GM23338 (cell line): ENCODE measurements around the gene ERF. TPM values are rescaled to one million over a fixed set of nuclear protein-coding genes. Genes with fewer than 3 reads are reported as not detected.
"Not testable (repeated sequence)": the region's sequence is repeated elsewhere in the genome, so short reads cannot be mapped to it uniquely, and the experiment has no call there.

ENCODE experiments used
- ATAC-seq: fragments of 200-7000 bp; cut with Tn5 transposase; 3 replicates; pipeline ENCODE4 v1.9.1; 2020
- DNase-seq: peaks from one replicate; pipeline ENCODE4 v3.0.0-alpha.2; 2015; ENCODE audit warnings: low spot score
- H2AFZ ChIP-seq: fragments of 200-600 bp; sonication (generic); 2 replicates; pipeline ENCODE4 v1.8.0; 2016; ENCODE audit warnings: antibody characterized with exemption, mild to moderate bottlenecking, moderate library complexity
- H3F3A ChIP-seq: fragments of 200-600 bp; sonication (generic); replicated peaks from 2 replicates; pipeline ENCODE4 v1.8.0; 2017; ENCODE audit warnings: antibody characterized with exemption, mixed run types, low read depth
- H3K27ac ChIP-seq: fragments of 200-600 bp; sonication (generic); 2 replicates; pipeline ENCODE4 v1.6.1; 2016; ENCODE audit warnings: low read depth
- H3K27me3 ChIP-seq: fragments of 200-600 bp; sonication (generic); 2 replicates; pipeline ENCODE4 v1.8.0; 2016; ENCODE audit warnings: mild to moderate bottlenecking, mixed run types, moderate library complexity; ENCODE audit not compliant: insufficient read depth
- H3K36me3 ChIP-seq: fragments of 200-600 bp; sonication (generic); 2 replicates; pipeline ENCODE4 v1.8.0; 2016; ENCODE audit warnings: mild to moderate bottlenecking; ENCODE audit not compliant: insufficient read depth
- H3K4me1 ChIP-seq: fragments of 200-600 bp; sonication (generic); 2 replicates; pipeline ENCODE4 v1.8.0; 2016; ENCODE audit warnings: mild to moderate bottlenecking, moderate library complexity; ENCODE audit not compliant: insufficient read depth
- H3K4me2 ChIP-seq: fragments of 200-600 bp; sonication (generic); 2 replicates; pipeline ENCODE4 v1.7.1; 2017; ENCODE audit warnings: mixed run types
- H3K4me3 ChIP-seq: fragments of 200-600 bp; sonication (generic); 2 replicates; pipeline ENCODE4 v1.6.1; 2016; ENCODE audit warnings: mixed run types
- H3K79me2 ChIP-seq: fragments of 200-600 bp; sonication (generic); replicated peaks from 2 replicates; pipeline ENCODE4 v1.8.0; 2017; ENCODE audit warnings: mild to moderate bottlenecking; ENCODE audit not compliant: insufficient read depth
- H3K9me2 ChIP-seq: fragments of 200-600 bp; sonication (generic); 2 replicates; pipeline ENCODE4 v1.8.0; 2017; ENCODE audit not compliant: insufficient read depth
- H4K20me1 ChIP-seq: fragments of 200-600 bp; sonication (generic); replicated peaks from 2 replicates; pipeline ENCODE4 v1.8.0; 2017; ENCODE audit warnings: mild to moderate bottlenecking; ENCODE audit not compliant: insufficient read depth
- H3K27ac Mint-ChIP-seq: 2 replicates; pipeline ENCODE4 v1.8.0; 2020; ENCODE audit warnings: inconsistent platforms, mild to moderate bottlenecking, moderate library complexity, mixed read lengths
- H3K27me3 Mint-ChIP-seq: 3 replicates; pipeline ENCODE4 v1.8.0; 2022; ENCODE audit warnings: low read depth, mild to moderate bottlenecking, moderate library complexity, mixed read lengths, inconsistent platforms; ENCODE audit not compliant: insufficient read depth, poor library complexity
- H3K36me3 Mint-ChIP-seq: 3 replicates; pipeline ENCODE4 v1.8.0; 2021; ENCODE audit warnings: low read depth, mild to moderate bottlenecking, inconsistent platforms, moderate library complexity, mixed read lengths
- H3K4me1 Mint-ChIP-seq: 3 replicates; pipeline ENCODE4 v1.8.0; 2020; ENCODE audit warnings: mild to moderate bottlenecking, inconsistent platforms, mixed read lengths
- H3K4me3 Mint-ChIP-seq: 3 replicates; pipeline ENCODE4 v1.8.0; 2021; ENCODE audit warnings: moderate library complexity, mild to moderate bottlenecking, inconsistent platforms, mixed read lengths
- H3K9me3 Mint-ChIP-seq: 3 replicates; pipeline ENCODE4 v1.8.0; 2020; ENCODE audit warnings: moderate library complexity, mild to moderate bottlenecking, inconsistent platforms, mixed read lengths
- CREB1 ChIP-seq: fragments of 250-450 bp; sonication (Bioruptor Pico); IDR thresholded peaks from 2 replicates; pipeline ENCODE4 v1.5.0; 2020; ENCODE audit warnings: low read depth, mild to moderate bottlenecking, moderate library complexity
- ETS1 ChIP-seq: IDR thresholded peaks from 2 replicates; pipeline ENCODE4 v1.6.1; 2016; ENCODE audit warnings: antibody characterized with exemption
- EZH2 ChIP-seq: fragments of 200-600 bp; sonication (generic); IDR thresholded peaks from one replicate; pipeline ENCODE4 v1.8.0; 2017; ENCODE audit warnings: antibody characterized with exemption, mild to moderate bottlenecking, low read depth; ENCODE audit not compliant: unreplicated experiment
- EZH2phosphoT487 ChIP-seq: fragments of 200-600 bp; sonication (generic); IDR thresholded peaks from one replicate; pipeline ENCODE4 v1.8.1; 2018; ENCODE audit warnings: antibody characterized with exemption; ENCODE audit not compliant: unreplicated experiment
- JUNB ChIP-seq: IDR thresholded peaks from one replicate; pipeline ENCODE4 v1.6.1; 2016; ENCODE audit warnings: antibody characterized with exemption; ENCODE audit not compliant: unreplicated experiment
- STAT1 ChIP-seq: IDR thresholded peaks from one replicate; pipeline ENCODE4 v1.6.1; 2016; ENCODE audit warnings: antibody characterized with exemption; ENCODE audit not compliant: unreplicated experiment
- ZNF114 ChIP-seq: fragments of 250-450 bp; sonication (Bioruptor Pico); IDR thresholded peaks from 2 replicates; pipeline ENCODE4 v1.5.0; 2020; ENCODE audit warnings: mild to moderate bottlenecking, moderate library complexity
- ZNF331 ChIP-seq: fragments of 250-450 bp; sonication (Bioruptor Pico); IDR thresholded peaks from 2 replicates; pipeline ENCODE4 v1.5.0; 2020; ENCODE audit warnings: low read depth, mild to moderate bottlenecking, moderate library complexity
- polyA plus RNA-seq: library from polyadenylated mRNA; unstranded; fragments of >200 nt; fragmentation: Nextera tagmentation; extraction: Ambion mirVana; gene quantifications from 2 replicates; pipeline ENCODE4 v1.2.1, GENCODE V29; 2016
- total RNA-seq: library from RNA; depleted of rRNA; stranded (reverse); fragments of >200 nt; shearing (Covaris generic); gene quantifications from 2 replicates; pipeline ENCODE4 v1.2.3, GENCODE V29; 2014

Gene ERF
- total and polyA plus RNA-seq, 2 experiments from 2014 or later, result 29.4 to 49.4 TPM

- no peak overlapping the region for H3K4me3 Mint-ChIP-seq
These were observed 6.8 kb upstream of the ERF start for GRCh38 chr19:42261763-42262162.

DNA sequence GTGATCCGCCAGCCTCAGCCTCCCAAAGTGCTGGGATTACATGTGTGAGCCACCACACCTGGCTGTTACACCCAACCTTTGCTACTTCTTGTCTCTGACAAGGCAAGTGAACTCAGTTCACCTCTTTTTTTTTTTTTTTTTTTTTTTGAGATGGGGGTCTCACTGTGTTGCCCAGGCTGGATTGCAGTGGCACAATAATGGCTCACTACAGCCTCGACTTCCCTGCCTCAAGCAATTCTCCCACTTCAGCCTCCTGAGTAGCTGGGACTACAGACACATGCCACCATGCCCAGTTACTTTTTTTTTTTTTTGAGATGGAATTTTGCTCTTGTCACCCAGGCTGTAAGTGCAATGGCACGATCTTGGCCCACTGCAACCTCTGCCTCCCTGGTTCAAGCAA is 2.9 kb upstream of the ERF start:
- not testable (repeated sequence) for H3K36me3 Mint-ChIP-seq, H3K9me2 ChIP-seq, ATAC-seq

More at GRCh38 chr19:42261763-42262162, 6.8 kb upstream of the ERF start:
- Histone ChIP-seq H3K27me3 (peaks cover 10% of the 10 kb centered on the region), H2AFZ (no peak overlapping the region), H3K79me2 (no peaks in the 10 kb centered on the region), H3K4me2 (no peak overlapping the region), H3K9me2 (no peaks in the 10 kb centered on the region), H3K4me3 (no peak overlapping the region), H3K4me1 (0 out of 2 replicates have a peak, but pooled peaks cover 1% of the 10 kb centered on the region), H4K20me1 (no peaks in the 10 kb centered on the region), H3F3A (peaks cover 3% of the 10 kb centered on the region), H3K36me3 (no peaks in the 10 kb centered on the region), H3K27ac (no peak overlapping the region)
- TF ChIP-seq EZH2 (no peak), CREB1 (CRISPR knock-in tag) (no peak), ZNF114 (no peak), JUNB (no peak), ZNF331 (no peak), STAT1 (no peak), EZH2phosphoT487 (no peak)
- DNase-seq (no peak), ATAC-seq (no peak)
- Mint-ChIP-seq H3K27me3 (peaks cover 14% of the 10 kb centered on the region), H3K9me3 (no peaks in the 10 kb centered on the region; the same call in 2 of the 3 replicates), H3K36me3 (no peaks in the 10 kb centered on the region; the same call in 2 of the 3 replicates), H3K27ac (no peak overlapping the region), H3K4me1 (peaks cover under 1% of the 10 kb centered on the region)

DNA sequence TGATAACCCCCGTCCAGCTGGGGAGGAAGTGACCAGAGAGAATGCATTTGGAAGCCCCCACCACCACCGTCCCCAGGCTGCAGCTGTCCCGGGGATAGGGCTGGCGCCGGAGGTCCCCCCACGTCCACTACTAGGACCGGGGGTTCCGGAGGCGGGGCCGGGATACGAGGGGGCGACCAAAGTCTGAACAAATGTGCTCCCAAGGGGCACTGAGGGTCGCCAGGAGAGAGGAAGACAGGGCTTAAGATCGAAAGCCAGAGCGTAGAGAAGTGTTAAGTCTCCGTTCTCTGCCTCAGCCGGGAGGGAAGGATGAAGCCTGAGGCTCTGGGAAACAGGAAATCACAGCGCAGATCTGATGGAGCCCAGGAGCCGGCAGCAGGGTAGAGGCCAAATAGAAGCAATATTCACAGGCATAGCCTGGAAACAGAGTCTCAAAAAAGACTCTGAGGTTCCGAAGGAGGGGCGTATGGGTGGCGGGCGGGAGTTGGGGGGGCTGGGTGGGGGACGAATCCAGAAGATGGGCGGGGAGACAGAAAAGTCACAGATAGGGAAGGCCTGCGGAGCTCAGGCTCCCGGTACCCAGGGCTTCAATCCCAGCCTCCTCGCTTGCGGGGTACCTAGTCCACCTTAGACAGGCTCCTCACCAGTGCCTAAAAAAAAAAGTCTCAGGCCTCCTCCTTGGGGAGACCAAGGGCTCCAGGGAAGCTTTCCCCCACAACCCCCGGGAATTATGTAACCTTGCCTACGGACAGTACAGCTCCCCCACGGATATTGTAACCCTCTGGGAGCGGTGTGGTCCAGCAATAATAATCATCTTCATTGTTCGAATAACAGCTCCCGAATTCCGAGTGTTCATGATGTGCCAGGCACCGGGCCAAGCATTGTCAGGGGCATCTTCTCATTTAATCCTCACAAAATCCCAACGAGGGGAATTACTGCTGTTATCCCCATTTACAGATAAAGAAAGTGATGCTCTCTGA is 1.1 kb upstream of the ERF start:
- H3K4me2 ChIP-seq, result peak overlapping the region; percentile 99
- Mint-ChIP-seq H3K36me3 (peaks cover 4% of the 10 kb centered on the region; the same call in 1 of the 3 replicates), H3K4me1 (peaks cover 24% of the 10 kb centered on the region), H3K9me3 (no peaks in the 10 kb centered on the region; the same call in 1 of the 3 replicates), H3K27ac (no peak overlapping the region; the same call in 1 of the 2 replicates), H3K27me3 (peaks cover 35% of the 10 kb centered on the region), H3K4me3 (peak overlapping the region; percentile 71)
- H3K27me3 ChIP-seq, result peaks cover 17% of the 10 kb centered on the region
- ATAC-seq (peak; percentile 16), DNase-seq (peak; percentile 79)
- peaks cover 24% of the 10 kb centered on the region for H3K79me2 ChIP-seq
- H3K27ac ChIP-seq, result peak overlapping the region; percentile 83; the same call in 1 of the 2 replicates
- peaks cover 19% of the 10 kb centered on the region for H3K4me1 ChIP-seq
- TF ChIP-seq ETS1 (no peak; the same call in 1 of the 2 replicates), EZH2 (no peak)
- no peaks in the 10 kb centered on the region for H3K36me3 ChIP-seq
- H3F3A ChIP-seq, result peaks cover 17% of the 10 kb centered on the region
- H4K20me1 ChIP-seq, result no peaks in the 10 kb centered on the region
- no peaks in the 10 kb centered on the region for H3K9me2 ChIP-seq
- H3K4me3 ChIP-seq, result peak overlapping the region; percentile 96
- peak overlapping the region; percentile 89; the same call in 1 of the 2 replicates for H2AFZ ChIP-seq

More for the DNA sequence above, 2.9 kb upstream of the ERF start:
- H3K27me3 Mint-ChIP-seq, result peaks cover 27% of the 10 kb centered on the region
- H3K36me3 ChIP-seq, H3K4me3 Mint-ChIP-seq, H3K4me1 ChIP-seq, H3K27ac ChIP-seq, H3K4me2 ChIP-seq, H4K20me1 ChIP-seq, H3K4me1 Mint-ChIP-seq, DNase-seq, H3K4me3 ChIP-seq, H3K9me3 Mint-ChIP-seq, H3K27ac Mint-ChIP-seq, H2AFZ ChIP-seq: not testable (repeated sequence)
- Histone ChIP-seq H3K79me2 (peaks cover 11% of the 10 kb centered on the region), H3F3A (peaks cover 17% of the 10 kb centered on the region), H3K27me3 (peaks cover 17% of the 10 kb centered on the region)
